Activated naive CD8-positive, alpha-beta T cell treated with anti-CD3 and anti-CD28 coated beads, Interleukin-2, amount 50 U/mL, for 24 hours (primary cell): ENCODE data around the gene RIOK3.
A peak's percentile ranks its signal among the peaks of the same experiment; 100 is the strongest.
"Not testable (repeated sequence)": the region's sequence is repeated elsewhere in the genome, so short reads cannot be mapped to it uniquely, and the experiment has no call there.

Experiments
- ATAC-seq: fragments of 150-1000 bp; cut with Tn5 transposase; one replicate; pipeline ENCODE4 v1.10.0; 2021
- DNase-seq: peaks from one replicate; pipeline ENCODE4 v3.0.0; 2021
- H3K27ac Mint-ChIP-seq: one replicate; pipeline ENCODE4 v1.8.0; 2021; ENCODE audit warnings: mild to moderate bottlenecking, mixed read lengths
- H3K27me3 Mint-ChIP-seq: one replicate; pipeline ENCODE4 v1.8.0; 2021; ENCODE audit warnings: mixed read lengths
- H3K36me3 Mint-ChIP-seq: one replicate; pipeline ENCODE4 v1.8.0; 2021; ENCODE audit warnings: low read depth, mixed read lengths
- H3K4me1 Mint-ChIP-seq: one replicate; pipeline ENCODE4 v1.8.0; 2021; ENCODE audit warnings: mixed read lengths
- H3K4me3 Mint-ChIP-seq: one replicate; pipeline ENCODE4 v1.8.0; 2021; ENCODE audit warnings: mild to moderate bottlenecking, moderate library complexity, mixed read lengths
- H3K9me3 Mint-ChIP-seq: one replicate; pipeline ENCODE4 v1.8.0; 2021; ENCODE audit warnings: mixed read lengths

The RIOK3 gene

DNA sequence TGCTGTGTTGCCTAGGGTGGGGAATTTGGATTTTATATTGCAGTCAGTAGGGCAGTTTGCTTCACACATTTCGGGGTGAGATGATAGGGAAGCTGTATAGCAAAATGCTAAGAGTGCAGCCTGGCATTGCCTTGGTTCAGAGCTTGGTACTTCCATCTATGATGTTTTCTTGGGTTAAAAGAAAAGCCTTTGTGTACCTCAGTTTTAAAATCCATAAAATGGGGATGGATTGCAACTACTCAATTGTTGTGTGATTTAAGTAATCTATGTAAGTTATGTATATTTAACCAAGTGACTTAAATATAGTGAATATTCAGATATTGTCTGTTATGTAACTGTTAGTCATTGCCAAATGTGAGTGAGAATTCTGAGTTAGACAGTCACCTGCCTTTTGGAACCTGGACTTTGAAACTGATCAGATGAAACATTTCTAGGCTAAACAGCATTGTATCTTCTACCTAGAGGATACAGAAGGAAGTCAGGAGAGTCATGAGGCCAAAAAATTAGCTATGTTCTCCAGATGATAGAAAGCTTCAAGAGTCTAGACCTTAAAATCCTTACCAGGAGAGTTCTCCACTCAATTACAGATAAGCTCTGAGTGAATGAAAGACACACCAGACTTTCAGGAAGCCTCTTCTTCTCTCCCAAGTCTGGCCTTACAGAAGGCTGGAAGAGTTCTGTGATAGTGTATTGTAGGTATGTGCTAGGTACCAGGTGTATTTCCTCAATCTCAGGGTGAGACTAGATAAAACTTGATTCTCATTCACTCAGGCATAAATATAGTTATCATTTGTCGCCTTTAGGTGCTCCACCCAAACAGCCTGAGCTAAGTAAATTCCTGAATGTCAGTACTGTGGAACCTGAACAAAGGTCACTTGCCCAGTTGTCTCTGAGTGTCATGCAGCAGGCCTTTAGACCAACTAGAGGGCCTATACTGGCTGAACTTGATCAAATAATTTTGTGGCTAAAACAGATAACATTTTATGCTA, 7.5 kb downstream of the RIOK3 start:
- Mint-ChIP-seq H3K27me3 (no peaks in the 10 kb centered on the region), H3K4me3 (no peak overlapping the region), H3K36me3 (peaks cover 39% of the 10 kb centered on the region), H3K27ac (no peak overlapping the region), H3K9me3 (no peaks in the 10 kb centered on the region), H3K4me1 (peaks cover 55% of the 10 kb centered on the region)
- DNase-seq (no peak), ATAC-seq (no peak)

- no peak overlapping the region for H3K27ac Mint-ChIP-seq
- no peak overlapping the region for H3K4me3 Mint-ChIP-seq
- no peak for DNase-seq
These were observed 9.8 kb downstream of the RIOK3 start for GRCh38 chr18:23462876-23463275.

GRCh38 chr18:23468753-23469459, 15.8 kb downstream of the RIOK3 start:
- Mint-ChIP-seq H3K9me3 (no peaks in the 10 kb centered on the region), H3K27me3 (no peaks in the 10 kb centered on the region), H3K4me1 (no peaks in the 10 kb centered on the region), H3K4me3 (no peak overlapping the region), H3K27ac (no peak overlapping the region), H3K36me3 (peaks cover 40% of the 10 kb centered on the region)
- DNase-seq (no peak), ATAC-seq (no peak)

More at GRCh38 chr18:23462876-23463275, 9.8 kb downstream of the RIOK3 start:
- H3K4me1 Mint-ChIP-seq, result peaks cover 36% of the 10 kb centered on the region
- peaks cover 40% of the 10 kb centered on the region for H3K36me3 Mint-ChIP-seq
- no peak for ATAC-seq
- no peaks in the 10 kb centered on the region for H3K27me3 Mint-ChIP-seq
- no peaks in the 10 kb centered on the region for H3K9me3 Mint-ChIP-seq

DNA sequence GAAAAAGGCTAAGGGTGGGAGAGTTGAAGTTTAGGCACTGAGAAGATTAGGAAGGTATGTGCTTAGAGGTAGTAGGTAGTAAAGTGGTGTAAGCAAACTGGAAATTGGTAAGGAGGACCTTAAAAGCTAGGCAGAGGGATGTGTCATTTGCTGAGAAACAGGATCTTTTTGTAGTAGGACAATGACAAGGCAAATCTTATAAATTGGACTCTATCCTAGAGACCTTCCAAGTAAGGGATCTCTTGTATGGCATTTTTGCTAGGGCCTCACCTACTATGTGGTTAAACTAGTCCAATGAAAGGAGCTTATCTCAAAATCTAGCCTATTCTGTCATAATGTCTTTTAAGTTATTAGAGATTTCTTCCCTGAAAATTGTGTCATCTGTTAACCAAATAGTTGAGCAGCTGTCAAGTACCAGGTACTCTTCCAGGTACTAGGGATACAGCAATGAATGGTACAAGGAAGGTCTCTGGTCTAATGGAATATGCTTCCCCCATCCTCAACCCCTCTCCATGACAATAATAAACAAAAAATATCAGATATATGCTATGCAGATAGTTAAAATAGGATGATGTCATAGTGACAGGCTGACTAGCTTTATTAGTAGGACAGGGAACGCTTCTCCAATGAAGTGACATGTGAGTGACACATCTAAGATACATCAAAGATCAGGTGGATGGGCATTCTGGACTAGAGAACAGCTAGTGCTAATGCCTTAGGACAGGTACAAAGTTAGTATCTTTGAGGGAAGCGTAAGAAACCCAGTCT, 17.7 kb downstream of the RIOK3 start:
- no peaks in the 10 kb centered on the region for H3K9me3 Mint-ChIP-seq
- H3K4me1 Mint-ChIP-seq, result no peaks in the 10 kb centered on the region
- no peak for DNase-seq
- ATAC-seq, result no peak
- no peak overlapping the region for H3K27ac Mint-ChIP-seq
- H3K4me3 Mint-ChIP-seq, result no peak overlapping the region
- H3K36me3 Mint-ChIP-seq, result peaks cover 36% of the 10 kb centered on the region
- no peaks in the 10 kb centered on the region for H3K27me3 Mint-ChIP-seq

GRCh38 chr18:23471486-23471885, 18.4 kb downstream of the RIOK3 start:
- H3K9me3 Mint-ChIP-seq, result no peaks in the 10 kb centered on the region

GRCh38 chr18:23479829-23480505, 26.9 kb downstream of the RIOK3 start:
- Mint-ChIP-seq H3K36me3 (peaks cover 50% of the 10 kb centered on the region), H3K27me3 (no peaks in the 10 kb centered on the region), H3K9me3 (no peaks in the 10 kb centered on the region), H3K4me3 (peak overlapping the region; percentile 14), H3K4me1 (peaks cover 4% of the 10 kb centered on the region), H3K27ac (peak overlapping the region; percentile 20)
- no peak for DNase-seq
- no peak for ATAC-seq

More at GRCh38 chr18:23471486-23471885, 18.4 kb downstream of the RIOK3 start:
- no peak for DNase-seq
- Mint-ChIP-seq H3K4me1 (no peaks in the 10 kb centered on the region), H3K4me3 (no peak overlapping the region), H3K27me3 (no peaks in the 10 kb centered on the region), H3K27ac (no peak overlapping the region), H3K36me3 (peaks cover 37% of the 10 kb centered on the region)
- no peak for ATAC-seq

- DNase-seq, result no peak
- Mint-ChIP-seq H3K9me3 (no peaks in the 10 kb centered on the region), H3K27ac (no peak overlapping the region), H3K4me1 (peaks cover 24% of the 10 kb centered on the region), H3K4me3 (no peak overlapping the region), H3K36me3 (peaks cover 18% of the 10 kb centered on the region), H3K27me3 (no peaks in the 10 kb centered on the region)
- no peak for ATAC-seq
These were observed 31.6 kb downstream of the RIOK3 start for GRCh38 chr18:23484561-23485182.

- H3K4me1 Mint-ChIP-seq, result peaks cover 27% of the 10 kb centered on the region
- peaks cover 11% of the 10 kb centered on the region for H3K36me3 Mint-ChIP-seq
- no peaks in the 10 kb centered on the region for H3K9me3 Mint-ChIP-seq
- H3K27me3 Mint-ChIP-seq, result no peaks in the 10 kb centered on the region
- H3K4me3 Mint-ChIP-seq, result no peak overlapping the region
- DNase-seq, result no peak
- no peak for ATAC-seq
- H3K27ac Mint-ChIP-seq, result no peak overlapping the region
These were observed 32.3 kb downstream of the RIOK3 start for GRCh38 chr18:23485386-23485785.

DNA sequence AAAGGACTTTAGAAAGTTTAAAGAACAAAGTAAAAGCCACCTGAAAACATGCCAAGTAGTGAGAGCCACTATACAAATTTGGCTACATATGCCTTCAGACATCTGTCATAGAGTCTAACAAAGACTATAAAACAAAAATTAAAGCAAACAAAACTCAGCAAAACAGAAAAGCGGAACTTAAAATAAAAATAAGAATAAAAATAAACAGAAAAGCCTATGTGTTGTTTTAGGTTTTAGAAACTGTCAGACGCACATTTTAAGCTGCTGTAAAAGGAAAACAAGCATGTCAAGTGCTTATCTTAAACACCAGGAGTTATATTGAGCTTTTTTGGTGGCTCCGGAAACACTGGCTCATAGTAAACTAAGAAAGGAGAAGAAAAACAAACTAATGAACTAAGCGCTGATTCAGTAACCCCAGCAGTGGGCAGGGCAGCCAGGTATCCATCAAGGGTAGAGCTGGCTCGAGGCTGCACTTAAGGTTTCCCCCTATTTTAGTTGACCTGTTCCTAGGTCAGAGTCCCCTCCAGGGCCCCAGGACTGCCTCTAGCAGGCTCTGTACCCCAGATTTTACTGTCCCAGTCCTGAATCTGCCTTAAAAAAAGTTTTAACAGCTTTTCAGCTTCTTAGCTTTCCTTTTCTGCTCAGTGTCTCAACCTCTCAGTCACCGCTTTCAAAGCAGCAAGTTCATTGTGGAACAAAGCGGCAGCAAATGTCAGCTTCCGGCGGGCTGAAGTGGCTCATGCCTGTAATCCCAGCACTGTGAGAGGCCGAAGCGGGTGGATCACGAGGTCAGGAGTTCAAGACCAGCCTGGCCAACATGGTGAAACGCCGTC, 34.9 kb downstream of the RIOK3 start:
- Mint-ChIP-seq H3K4me3 (peak overlapping the region; percentile 30), H3K27me3 (no peaks in the 10 kb centered on the region), H3K4me1 (peaks cover 23% of the 10 kb centered on the region), H3K36me3 (peaks cover 5% of the 10 kb centered on the region), H3K27ac (peak overlapping the region; percentile 80), H3K9me3 (no peaks in the 10 kb centered on the region)
- DNase-seq (peak; percentile 47), ATAC-seq (peak; percentile 85)

DNA sequence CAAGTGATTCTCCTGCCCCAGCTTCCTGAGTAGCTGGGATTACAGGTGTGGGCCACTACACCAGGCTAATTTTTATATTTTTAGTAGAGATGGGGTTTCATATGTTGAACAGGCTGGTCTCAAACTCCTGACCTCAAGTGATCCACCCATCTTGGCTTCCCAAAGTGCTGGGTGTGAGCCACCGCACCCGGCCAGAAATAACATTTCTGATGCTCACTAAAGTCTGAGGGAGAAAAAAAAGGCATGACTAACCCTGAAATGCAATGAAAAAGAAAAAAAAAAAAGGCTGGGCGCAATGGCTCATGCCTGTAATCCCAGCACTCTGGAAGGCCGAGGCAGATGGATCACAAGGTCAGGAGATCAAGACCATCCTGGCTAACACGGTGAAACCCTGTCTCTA, 36.5 kb downstream of the RIOK3 start:
- not testable (repeated sequence) for H3K9me3 Mint-ChIP-seq, ATAC-seq, H3K36me3 Mint-ChIP-seq, H3K27me3 Mint-ChIP-seq, DNase-seq, H3K4me3 Mint-ChIP-seq, H3K27ac Mint-ChIP-seq
- peaks cover 23% of the 10 kb centered on the region for H3K4me1 Mint-ChIP-seq

GRCh38 chr18:23493654-23494053, 40.6 kb downstream of the RIOK3 start:
- no peaks in the 10 kb centered on the region for H3K36me3 Mint-ChIP-seq
- DNase-seq (no peak), ATAC-seq (no peak)
- H3K9me3 Mint-ChIP-seq, result no peaks in the 10 kb centered on the region
- H3K27ac Mint-ChIP-seq, result no peak overlapping the region
- H3K4me1 Mint-ChIP-seq, result peaks cover 21% of the 10 kb centered on the region
- H3K27me3 Mint-ChIP-seq, result no peaks in the 10 kb centered on the region
- H3K4me3 Mint-ChIP-seq, result no peak overlapping the region

DNA sequence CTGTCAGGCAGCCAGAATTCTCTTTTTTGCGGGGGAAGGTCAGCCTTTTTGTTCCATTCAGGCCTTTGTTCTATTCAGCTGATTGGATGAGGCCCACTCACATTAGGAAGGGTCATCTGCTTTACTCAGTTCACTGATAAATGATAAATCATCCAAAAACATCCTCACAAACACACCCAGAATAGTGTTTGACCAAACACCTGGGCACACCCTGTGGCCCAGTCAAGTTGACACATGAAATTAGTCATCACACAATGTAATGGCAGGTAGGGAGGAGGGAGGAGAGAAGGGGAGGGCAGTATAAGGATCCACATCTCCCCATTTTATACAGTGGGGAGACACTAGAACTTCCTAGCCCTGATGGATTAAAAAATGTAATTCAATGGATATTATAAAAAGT, 41.9 kb downstream of the RIOK3 start:
- no peak for ATAC-seq
- peaks cover 26% of the 10 kb centered on the region for H3K4me1 Mint-ChIP-seq
- H3K9me3 Mint-ChIP-seq, result no peaks in the 10 kb centered on the region
- no peak overlapping the region for H3K27ac Mint-ChIP-seq
- H3K36me3 Mint-ChIP-seq, result no peaks in the 10 kb centered on the region
- no peak overlapping the region for H3K4me3 Mint-ChIP-seq
- no peak for DNase-seq
- H3K27me3 Mint-ChIP-seq, result no peaks in the 10 kb centered on the region
